ENCODE data around the gene NHP2. TPM values are rescaled to one million over a fixed set of nuclear protein-coding genes. Genes with fewer than 3 reads are reported as not detected.
"Not testable (repeated sequence)": the region's sequence is repeated elsewhere in the genome, so short reads cannot be mapped to it uniquely, and the experiment has no call there.

NHP2 gene
- 10 to 100 TPM; 62.2 to 62.4 TPM for total RNA-seq
- total RNA-seq = 25.3 to 62.7 reads per million in 2 donors

DNA sequence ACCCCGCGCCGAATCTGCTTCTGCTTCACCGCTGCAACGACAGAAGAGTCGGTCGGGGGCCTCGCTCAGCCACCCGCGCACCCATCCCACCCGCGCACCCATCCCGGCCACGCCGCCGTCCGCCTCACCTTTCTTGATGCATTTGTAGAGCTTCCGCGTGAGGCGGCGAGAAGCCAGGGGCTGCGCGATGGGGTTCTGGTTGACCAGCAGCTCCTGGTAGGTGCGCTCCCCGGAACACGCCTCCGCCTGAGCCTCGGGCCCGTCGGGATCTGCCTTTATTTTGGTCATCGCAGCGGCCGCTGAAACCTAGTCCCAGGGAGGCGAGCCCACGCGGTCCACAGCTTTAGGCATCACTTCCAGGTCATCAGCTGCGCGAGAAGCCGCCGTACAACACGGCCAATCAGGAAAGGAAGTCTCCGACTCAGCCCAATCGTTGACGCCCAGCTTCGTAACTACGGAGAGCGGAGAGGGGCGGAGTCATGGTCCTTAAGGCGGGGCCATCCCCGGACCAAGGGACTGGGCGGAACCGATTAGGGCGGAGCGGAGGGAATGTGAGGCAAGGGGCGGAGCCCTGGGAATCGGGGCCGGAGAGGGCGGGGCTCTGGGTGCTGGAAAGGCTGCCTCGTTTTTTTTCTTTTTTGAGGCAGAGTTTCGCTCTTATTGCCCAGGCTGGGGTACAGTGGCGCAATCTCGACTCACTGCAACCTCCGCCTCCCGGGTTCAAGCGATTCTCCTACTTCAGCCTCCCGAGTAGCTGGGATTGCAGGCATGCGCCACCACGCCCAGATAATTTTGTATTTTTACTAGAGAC, at the start of gene NHP2:
Gene NHP2 (minus strand): TSS at position 356 of the 811 bp plus-strand sequence. CDS start 68 bp downstream, at position 288.
- H3K27me3 Mint-ChIP-seq = no peaks in the 10 kb centered on the region
- peak; percentile 93 to 97 (median 94) for DNase-seq
- H3K27ac Mint-ChIP-seq = peak within 1 kb of the TSS; percentile 88
- peaks cover 16% of the 10 kb centered on the region for H3K4me1 Mint-ChIP-seq
- H3K4me3 Mint-ChIP-seq = peak within 1 kb of the TSS; percentile 97
- ATAC-seq = peak; percentile 99
- no peaks in the 10 kb centered on the region for H3K36me3 Mint-ChIP-seq (ENCODE audit: low read depth)
- H3K9me3 ChIP-seq (ENCODE audit: control insufficient read depth, low read length, poor library complexity, severe bottlenecking) = no peaks in the 10 kb centered on the region

DNA sequence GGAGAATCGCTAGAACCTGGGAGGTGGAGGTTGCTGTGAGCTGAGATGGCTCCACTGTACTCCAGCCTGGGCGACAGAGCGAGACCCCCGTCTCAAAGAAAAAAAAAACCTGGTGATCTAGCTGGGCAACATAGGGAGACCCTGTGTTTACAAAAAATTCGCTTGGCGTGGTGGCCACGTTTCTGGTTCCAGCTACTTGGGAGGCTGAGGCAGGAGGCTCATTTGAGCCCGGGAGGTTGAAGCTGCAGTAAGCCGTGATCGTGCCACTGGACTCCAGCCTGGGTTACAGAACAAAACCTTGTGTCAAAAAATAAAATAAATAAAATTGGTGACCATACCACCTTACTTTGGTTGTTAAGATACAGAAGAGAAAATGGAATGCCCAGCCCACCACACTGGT, 48.9 kb upstream of the NHP2 start:
- DNase-seq = no peak
- H3K36me3 Mint-ChIP-seq (ENCODE audit: low read depth) = peaks cover 10% of the 10 kb centered on the region

DNA sequence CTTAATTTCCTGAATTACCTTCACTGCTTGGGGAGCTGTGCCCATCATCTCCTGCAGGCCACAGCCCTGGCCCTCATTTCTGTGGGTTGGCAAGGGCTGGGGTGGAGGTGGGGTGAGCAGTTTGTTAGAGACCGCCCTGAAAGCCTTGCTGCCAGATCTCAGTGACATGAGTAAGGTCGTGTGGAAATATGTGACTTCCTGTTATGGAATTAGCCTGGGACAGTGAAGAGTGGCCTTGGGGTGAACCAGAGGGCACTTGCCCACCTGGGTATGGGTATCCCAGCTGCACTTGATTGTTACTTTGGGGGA, 48.2 kb upstream of the NHP2 start:
- H3K4me1 Mint-ChIP-seq = peaks cover 15% of the 10 kb centered on the region
- no peaks in the 10 kb centered on the region for H3K27me3 Mint-ChIP-seq
- H3K4me3 Mint-ChIP-seq = no peak overlapping the region
- no peak overlapping the region for H3K27ac Mint-ChIP-seq
- DNase-seq (no peak), ATAC-seq (no peak)
- no peaks in the 10 kb centered on the region for H3K9me3 ChIP-seq (ENCODE audit: control insufficient read depth, low read length, poor library complexity, severe bottlenecking)
- H3K36me3 Mint-ChIP-seq (ENCODE audit: low read depth) = peaks cover 10% of the 10 kb centered on the region

More for the DNA sequence above, 48.9 kb upstream of the NHP2 start:
- ATAC-seq = no peak
- H3K27me3 Mint-ChIP-seq = no peaks in the 10 kb centered on the region
- peaks cover 19% of the 10 kb centered on the region for H3K4me1 Mint-ChIP-seq
- no peaks in the 10 kb centered on the region for H3K9me3 ChIP-seq (ENCODE audit: control insufficient read depth, low read length, poor library complexity, severe bottlenecking)
- H3K27ac Mint-ChIP-seq = no peak overlapping the region
- H3K4me3 Mint-ChIP-seq = no peak overlapping the region

DNA sequence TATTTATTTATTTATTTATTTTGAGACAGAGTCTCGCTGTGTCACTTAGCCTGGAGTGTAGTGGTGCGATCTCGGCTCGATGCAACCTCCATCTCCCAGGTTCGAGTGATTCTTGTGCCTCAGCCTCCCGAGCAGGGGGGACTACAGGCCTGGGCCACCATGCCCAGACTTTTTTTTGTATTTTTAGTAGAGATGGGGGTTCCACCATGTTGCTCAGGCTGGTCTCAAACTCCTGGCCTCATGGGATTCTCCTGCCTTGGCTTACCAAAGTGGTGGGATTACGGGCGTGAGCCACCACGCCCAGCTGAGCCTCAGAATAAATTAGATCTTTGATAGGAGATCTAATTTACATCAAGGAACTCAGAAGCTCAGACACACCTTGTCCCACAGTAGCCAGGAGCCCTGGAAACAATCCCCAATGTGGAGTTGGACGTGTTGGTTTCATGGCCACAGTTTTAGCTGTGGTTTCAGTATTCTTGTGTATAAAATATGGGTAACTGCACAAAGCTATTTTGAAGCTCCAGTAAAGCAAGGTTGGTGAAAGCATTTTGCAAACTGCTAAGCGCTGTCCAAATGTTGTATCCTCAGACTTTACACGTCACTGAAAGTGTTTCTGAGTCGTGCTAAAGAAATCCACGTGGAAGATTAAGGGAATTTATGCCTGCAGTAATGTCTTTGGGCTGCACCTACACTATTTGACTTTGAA, 47.7 kb upstream of the NHP2 start:
- no peak overlapping the region for H3K4me3 Mint-ChIP-seq
- no peak overlapping the region for H3K27ac Mint-ChIP-seq
- no peak for DNase-seq
- no peaks in the 10 kb centered on the region for H3K9me3 ChIP-seq (ENCODE audit: control insufficient read depth, low read length, poor library complexity, severe bottlenecking)
- no peak for ATAC-seq
- H3K36me3 Mint-ChIP-seq (ENCODE audit: low read depth) = peaks cover 8% of the 10 kb centered on the region
- no peaks in the 10 kb centered on the region for H3K27me3 Mint-ChIP-seq
- H3K4me1 Mint-ChIP-seq = peaks cover 11% of the 10 kb centered on the region

DNA sequence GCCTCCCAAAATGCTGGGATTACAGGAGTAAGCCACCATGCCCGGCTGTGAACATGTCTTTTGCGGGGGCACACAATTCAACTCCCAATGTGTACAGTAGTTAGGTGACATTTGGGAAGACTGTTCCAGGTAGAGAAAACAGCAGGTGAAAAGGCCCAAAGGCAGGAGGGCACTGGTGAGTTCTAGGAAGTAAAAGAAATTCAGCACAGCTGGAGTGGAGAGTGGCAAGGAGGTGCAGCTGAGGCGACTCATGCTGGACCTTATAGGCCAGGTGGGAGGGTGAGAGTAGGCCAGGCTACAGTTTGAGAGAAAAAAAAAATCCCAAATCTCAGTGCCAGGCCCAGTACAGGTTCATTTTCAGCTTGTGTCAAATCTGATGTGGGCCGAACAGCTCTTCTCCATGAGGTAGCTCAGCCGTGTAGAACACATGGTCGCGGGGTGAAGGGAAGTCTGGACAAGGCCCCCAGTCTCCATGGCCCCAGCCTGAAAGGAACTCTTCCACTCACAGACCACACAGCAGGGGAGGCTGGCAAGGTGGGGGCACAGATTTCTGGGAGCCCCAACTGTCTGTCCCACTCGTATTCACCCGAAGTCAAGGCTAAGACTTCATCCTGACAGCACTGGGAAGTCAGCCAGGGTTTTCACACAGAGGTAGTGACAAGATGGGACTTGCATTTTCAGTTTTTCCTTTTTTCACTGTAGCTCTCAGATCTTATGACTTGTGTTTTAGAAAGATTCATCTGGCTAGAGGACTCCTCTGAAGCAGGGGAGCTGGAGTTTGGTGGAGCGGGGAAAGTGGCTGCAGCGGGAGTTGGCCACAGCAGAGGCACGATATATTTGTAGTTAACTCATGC, 46.1 kb upstream of the NHP2 start:
- no peaks in the 10 kb centered on the region for H3K9me3 ChIP-seq (ENCODE audit: control insufficient read depth, low read length, poor library complexity, severe bottlenecking)
- Mint-ChIP-seq H3K4me1 (peaks cover 3% of the 10 kb centered on the region), H3K27me3 (peaks cover 4% of the 10 kb centered on the region), H3K27ac (no peak overlapping the region), H3K36me3 (ENCODE audit: low read depth) (peaks cover 3% of the 10 kb centered on the region), H3K4me3 (no peak overlapping the region)
- no peak for ATAC-seq
- DNase-seq = no peak

DNA sequence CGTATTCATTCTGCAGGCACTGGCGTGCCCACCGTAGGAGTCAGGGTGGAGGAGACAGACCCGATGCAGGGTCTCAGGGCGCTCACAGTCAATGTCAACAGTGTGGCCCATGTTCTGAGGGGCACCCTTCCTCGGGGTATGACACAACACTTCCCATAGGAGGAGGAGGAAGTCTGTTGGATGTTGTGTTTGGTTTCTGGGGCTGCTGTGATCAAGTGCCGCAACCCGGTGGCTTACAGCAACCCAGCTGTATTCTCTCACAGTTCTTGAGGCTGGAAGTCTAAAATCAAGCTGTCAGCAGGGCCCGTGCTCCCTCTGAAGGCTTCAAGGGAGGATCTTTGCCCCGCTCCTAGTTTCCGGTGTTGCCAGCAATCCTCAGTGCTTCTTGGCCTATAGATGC, 45.0 kb upstream of the NHP2 start:
- H3K4me3 Mint-ChIP-seq = no peak overlapping the region
- DNase-seq (no peak), ATAC-seq (no peak)
- no peaks in the 10 kb centered on the region for H3K9me3 ChIP-seq (ENCODE audit: control insufficient read depth, low read length, poor library complexity, severe bottlenecking)
- no peak overlapping the region for H3K27ac Mint-ChIP-seq
- no peaks in the 10 kb centered on the region for H3K36me3 Mint-ChIP-seq (ENCODE audit: low read depth)
- peaks cover 6% of the 10 kb centered on the region for H3K27me3 Mint-ChIP-seq
- peaks cover 5% of the 10 kb centered on the region for H3K4me1 Mint-ChIP-seq

DNA sequence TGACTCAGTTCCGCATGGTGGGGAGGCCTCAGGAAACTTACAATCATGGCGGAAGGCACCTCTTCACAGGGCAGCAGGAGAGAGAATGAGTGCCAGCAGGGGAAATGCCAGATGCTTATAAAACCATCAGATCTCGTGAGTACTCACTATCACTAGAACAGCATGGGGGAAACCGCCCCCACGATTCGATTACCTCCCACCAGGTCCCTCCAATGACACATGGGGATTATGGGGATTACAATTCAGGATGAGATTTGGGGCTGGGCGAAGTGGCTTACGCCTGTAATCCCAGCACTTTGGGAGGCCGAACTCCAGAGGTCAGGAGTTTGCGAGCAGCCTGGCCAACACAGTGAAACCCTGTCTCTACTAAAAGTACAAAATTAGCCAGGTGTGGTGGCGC, 44.5 kb upstream of the NHP2 start:
- not testable (repeated sequence) for ATAC-seq; H3K4me3 Mint-ChIP-seq; H3K9me3 ChIP-seq (ENCODE audit: control insufficient read depth, low read length, poor library complexity, severe bottlenecking); H3K27ac Mint-ChIP-seq; H3K36me3 Mint-ChIP-seq (ENCODE audit: low read depth); DNase-seq; H3K4me1 Mint-ChIP-seq
- H3K27me3 Mint-ChIP-seq = peaks cover 10% of the 10 kb centered on the region

DNA sequence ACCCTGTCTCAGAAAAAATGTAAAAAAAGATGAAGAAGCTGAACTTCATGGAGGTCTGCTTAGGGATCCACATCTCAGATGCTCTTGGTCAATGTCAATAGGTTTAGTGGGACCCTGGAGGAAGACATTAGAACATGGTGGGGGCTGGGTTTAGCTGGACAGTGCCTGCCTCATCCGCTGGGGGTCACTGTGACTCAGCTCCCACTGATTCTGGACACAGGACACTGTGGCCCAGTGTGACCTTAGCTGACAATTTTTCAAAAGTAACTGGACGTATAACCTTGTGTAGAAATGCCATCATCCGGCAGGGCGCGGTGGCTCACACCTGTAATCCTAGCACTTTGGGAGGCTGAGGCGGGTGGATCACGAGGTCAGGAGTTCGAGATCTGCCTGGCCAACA, 43.3 kb upstream of the NHP2 start:
- H3K4me3 Mint-ChIP-seq = no peak overlapping the region
- peaks cover 3% of the 10 kb centered on the region for H3K36me3 Mint-ChIP-seq (ENCODE audit: low read depth)
- no peaks in the 10 kb centered on the region for H3K9me3 ChIP-seq (ENCODE audit: control insufficient read depth, low read length, poor library complexity, severe bottlenecking)
- peaks cover 10% of the 10 kb centered on the region for H3K4me1 Mint-ChIP-seq
- no peak overlapping the region for H3K27ac Mint-ChIP-seq
- no peak for DNase-seq
- no peak for ATAC-seq
- H3K27me3 Mint-ChIP-seq = peaks cover 14% of the 10 kb centered on the region

DNA sequence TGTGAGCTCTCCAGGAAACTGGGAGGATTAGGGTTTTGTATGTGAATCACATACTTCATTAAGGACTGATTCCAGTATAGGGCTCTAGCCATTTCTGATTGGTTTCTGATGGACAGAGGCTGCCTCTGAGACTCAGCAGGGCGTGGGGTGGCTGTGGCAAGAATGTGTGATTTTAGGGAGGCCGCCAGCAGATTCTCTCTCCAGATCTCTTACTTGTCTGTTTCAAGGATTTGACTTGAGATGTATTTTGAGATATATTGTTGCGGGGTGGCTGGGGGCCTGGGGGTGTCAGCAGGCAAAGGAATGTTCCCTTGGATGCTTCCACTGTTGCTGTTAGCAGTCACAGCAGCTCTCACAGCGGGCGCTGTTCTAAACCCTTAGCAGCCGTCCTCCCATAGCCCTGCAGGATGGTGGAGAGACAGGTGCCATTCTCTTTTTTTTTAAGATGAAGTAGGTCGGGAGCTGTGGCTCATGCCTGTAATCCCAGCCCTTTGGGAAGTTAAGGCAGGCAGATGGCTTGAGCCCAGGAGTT, 42.7 kb upstream of the NHP2 start:
- H3K27me3 Mint-ChIP-seq = peaks cover 14% of the 10 kb centered on the region
- H3K27ac Mint-ChIP-seq = no peak overlapping the region
- no peaks in the 10 kb centered on the region for H3K9me3 ChIP-seq (ENCODE audit: control insufficient read depth, low read length, poor library complexity, severe bottlenecking)
- no peak for ATAC-seq
- peaks cover 10% of the 10 kb centered on the region for H3K4me1 Mint-ChIP-seq
- H3K4me3 Mint-ChIP-seq = no peak overlapping the region
- no peak for DNase-seq
- peaks cover 3% of the 10 kb centered on the region for H3K36me3 Mint-ChIP-seq (ENCODE audit: low read depth)

DNA sequence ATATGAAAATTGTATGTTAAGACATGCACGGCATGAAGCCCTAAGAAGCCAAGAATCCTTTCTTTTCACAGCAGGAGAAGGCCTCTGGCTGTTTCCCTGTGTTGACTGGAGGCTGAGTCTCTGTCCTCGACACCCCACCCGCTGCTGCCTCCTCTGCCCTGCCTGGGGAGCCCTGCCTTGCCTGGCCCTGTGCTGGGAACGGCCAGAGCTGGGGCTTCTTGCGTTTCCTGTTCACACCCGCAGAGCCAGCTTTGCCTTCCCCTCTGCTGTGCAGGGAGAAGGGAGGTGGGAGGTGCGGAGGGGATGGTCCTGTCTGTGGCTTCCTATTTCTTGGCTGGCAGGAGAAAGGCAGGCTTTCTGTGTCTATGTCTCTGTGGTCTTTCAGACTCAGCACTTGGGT, 40.3 kb upstream of the NHP2 start:
- Mint-ChIP-seq H3K4me1 (peaks cover 10% of the 10 kb centered on the region), H3K4me3 (no peak overlapping the region), H3K36me3 (ENCODE audit: low read depth) (peaks cover 3% of the 10 kb centered on the region), H3K27ac (no peak overlapping the region), H3K27me3 (peaks cover 15% of the 10 kb centered on the region)
- no peaks in the 10 kb centered on the region for H3K9me3 ChIP-seq (ENCODE audit: control insufficient read depth, low read length, poor library complexity, severe bottlenecking)
- no peak for DNase-seq
- ATAC-seq = peak; percentile 20

DNA sequence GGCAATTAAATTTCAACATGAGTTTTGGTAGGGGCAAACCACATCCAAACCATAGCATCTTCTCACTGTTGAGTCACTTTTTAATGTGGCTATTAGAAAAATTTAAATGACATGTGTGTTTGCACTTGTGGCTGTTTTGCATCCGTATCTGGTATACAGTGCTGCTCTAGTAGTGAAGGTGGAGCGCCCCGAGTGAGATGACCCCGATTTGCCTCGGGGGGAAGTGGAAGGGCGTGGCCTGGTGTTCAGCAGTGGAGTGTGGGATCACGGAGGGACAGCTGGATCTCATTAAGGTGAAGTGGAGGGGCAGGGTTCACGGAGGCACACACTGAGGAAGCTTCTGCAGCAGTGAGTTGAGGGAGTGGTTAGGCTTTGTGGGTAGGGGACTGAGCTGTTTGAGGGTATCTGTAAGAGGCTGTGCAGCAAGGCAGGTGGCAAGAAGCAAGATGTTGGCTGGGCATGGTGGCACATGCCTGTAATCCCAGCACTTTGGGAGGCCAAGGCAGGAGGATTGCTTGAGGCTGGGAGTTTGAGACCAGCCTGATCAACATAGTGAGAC, 39.6 kb upstream of the NHP2 start:
- H3K4me3 Mint-ChIP-seq = no peak overlapping the region
- H3K9me3 ChIP-seq (ENCODE audit: control insufficient read depth, low read length, poor library complexity, severe bottlenecking) = no peaks in the 10 kb centered on the region
- H3K4me1 Mint-ChIP-seq = peaks cover 12% of the 10 kb centered on the region
- peak overlapping the region; percentile 74 for H3K27ac Mint-ChIP-seq
- DNase-seq (no peak), ATAC-seq (no peak)
- peaks cover 22% of the 10 kb centered on the region for H3K27me3 Mint-ChIP-seq
- H3K36me3 Mint-ChIP-seq (ENCODE audit: low read depth) = peaks cover 3% of the 10 kb centered on the region

DNA sequence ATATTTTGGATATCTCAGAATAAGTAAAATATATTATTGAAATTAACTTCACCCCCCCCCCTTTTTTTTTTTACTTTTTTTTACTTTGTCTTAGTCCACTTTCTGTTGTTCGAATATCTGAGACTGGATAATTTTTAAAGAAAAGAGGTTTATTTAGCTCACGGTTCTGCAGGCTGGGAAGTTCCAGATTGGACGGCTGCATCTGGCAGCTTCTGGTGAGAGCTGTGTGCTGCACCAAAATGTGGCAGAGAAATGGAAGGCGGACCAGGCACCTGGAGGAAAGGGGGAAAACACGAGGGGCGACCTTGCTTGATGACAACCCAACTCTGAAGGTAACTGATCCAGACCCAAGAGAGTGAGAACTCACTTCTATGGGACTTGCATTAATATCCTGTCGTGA, 39.1 kb upstream of the NHP2 start:
- H3K4me3 Mint-ChIP-seq = no peak overlapping the region
- H3K27me3 Mint-ChIP-seq = peaks cover 22% of the 10 kb centered on the region

DNA sequence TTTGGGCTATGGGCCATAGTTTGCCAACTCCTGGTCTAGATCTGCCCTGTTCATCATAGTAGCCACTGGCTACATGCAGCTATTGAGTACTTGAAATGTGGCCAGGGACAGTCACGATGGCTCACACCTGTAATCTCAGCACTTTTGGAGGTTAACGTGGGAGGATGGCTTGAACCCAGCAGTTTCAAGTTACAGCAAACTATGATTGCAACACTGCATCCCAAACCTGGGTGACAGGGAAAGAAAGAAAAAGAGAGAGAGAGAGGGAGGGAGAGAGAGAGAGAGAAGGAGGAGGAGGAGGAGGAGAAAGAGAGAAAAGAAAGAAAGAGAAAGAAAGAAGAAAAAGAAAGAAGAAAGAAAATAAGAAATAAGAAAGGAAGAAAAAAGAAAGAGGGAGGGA, 38.6 kb upstream of the NHP2 start:
- DNase-seq (no peak), ATAC-seq (no peak)
- H3K9me3 ChIP-seq (ENCODE audit: control insufficient read depth, low read length, poor library complexity, severe bottlenecking) = no peaks in the 10 kb centered on the region
- Mint-ChIP-seq H3K27me3 (peaks cover 22% of the 10 kb centered on the region), H3K4me3 (no peak overlapping the region), H3K36me3 (ENCODE audit: low read depth) (peaks cover 3% of the 10 kb centered on the region), H3K4me1 (peaks cover 12% of the 10 kb centered on the region), H3K27ac (no peak overlapping the region)

More for the DNA sequence above, 39.1 kb upstream of the NHP2 start:
- Mint-ChIP-seq H3K4me1 (peaks cover 12% of the 10 kb centered on the region), H3K27ac (peak overlapping the region; percentile 74), H3K36me3 (ENCODE audit: low read depth) (peaks cover 3% of the 10 kb centered on the region)
- H3K9me3 ChIP-seq (ENCODE audit: control insufficient read depth, low read length, poor library complexity, severe bottlenecking) = no peaks in the 10 kb centered on the region
- ATAC-seq (no peak), DNase-seq (no peak)
